Stimulated activated CD4-positive, alpha-beta T cell treated with anti-CD3 and anti-CD28 coated beads, Interleukin-15, amount 100 ng/mL, for 1 hour (primary cell): ENCODE data around the gene MUC13.

ENCODE experiments used
- DNase-seq, 2 donors: peaks; one replicate each; pipeline ENCODE4 v3.0.0-alpha.2; 2020; ENCODE audit warnings: low read depth in 1 of 2, low spot score in 1 of 2

Gene MUC13

GRCh38 chr3:124879337-124879680 is 55.2 kb downstream of the MUC13 start:
- DNase-seq, result no peak

GRCh38 chr3:124878561-124879336 is 55.8 kb downstream of the MUC13 start:
- DNase-seq, result no peak

- DNase-seq, result no peak
Measured at GRCh38 chr3:124877674-124878073, 56.9 kb downstream of the MUC13 start.

- DNase-seq, result no peak
Measured at GRCh38 chr3:124876401-124876878, 58.1 kb downstream of the MUC13 start.

GRCh38 chr3:124873226-124873625 is 61.3 kb downstream of the MUC13 start:
- DNase-seq, result no peak

GRCh38 chr3:124867511-124867910 is 67.0 kb downstream of the MUC13 start:
- DNase-seq, result no peak

GRCh38 chr3:124862006-124862405 is 72.5 kb downstream of the MUC13 start:
- DNase-seq, result no peak

- DNase-seq, result no peak
Measured at GRCh38 chr3:124861041-124861440, 73.5 kb downstream of the MUC13 start.

- no peak for DNase-seq
Measured at GRCh38 chr3:124860599-124860998, 74.0 kb downstream of the MUC13 start.

GRCh38 chr3:124859025-124859424 is 75.5 kb downstream of the MUC13 start:
- no peak for DNase-seq

GRCh38 chr3:124858275-124858674 is 76.3 kb downstream of the MUC13 start:
- no peak for DNase-seq

GRCh38 chr3:124856677-124857076 is 77.9 kb downstream of the MUC13 start:
- DNase-seq, result no peak
